GM18907 (cell line): Measurements from ENCODE around the gene TP63.

Experiments
- ATAC-seq: cut with Tn5 transposase; IDR thresholded peaks from one replicate; pipeline ENCODE4 v1.9.1; 2021; ENCODE audit warnings: mild to moderate bottlenecking, moderate library complexity; ENCODE audit not compliant: unreplicated experiment

The TP63 gene

GRCh38 chr3:189806171-189806951, 175.2 kb downstream of the TP63 start:
- no peak for ATAC-seq

- no peak for ATAC-seq
Measured at GRCh38 chr3:189808246-189809007, 177.2 kb downstream of the TP63 start.

GRCh38 chr3:189809583-189809982, 178.4 kb downstream of the TP63 start:
- ATAC-seq, result no peak

- no peak for ATAC-seq
Measured at GRCh38 chr3:189812806-189813465, 181.7 kb downstream of the TP63 start.

GRCh38 chr3:189813647-189814240, 182.6 kb downstream of the TP63 start:
- no peak for ATAC-seq

- peak; percentile 75 for ATAC-seq
Measured at GRCh38 chr3:189820365-189820720, 189.2 kb downstream of the TP63 start.

- no peak for ATAC-seq
Measured at GRCh38 chr3:189821262-189821661, 190.1 kb downstream of the TP63 start.

- ATAC-seq, result no peak
Measured at GRCh38 chr3:189822726-189823125, 191.5 kb downstream of the TP63 start.

GRCh38 chr3:189824629-189825312, 193.6 kb downstream of the TP63 start:
- ATAC-seq, result no peak

GRCh38 chr3:189826566-189826965, 195.4 kb downstream of the TP63 start:
- ATAC-seq, result no peak

- ATAC-seq, result no peak
Measured at GRCh38 chr3:189827108-189827507, 195.9 kb downstream of the TP63 start.

GRCh38 chr3:189830401-189830800, 199.2 kb downstream of the TP63 start:
- no peak for ATAC-seq

GRCh38 chr3:189833266-189833665, 202.1 kb downstream of the TP63 start:
- no peak for ATAC-seq

- ATAC-seq, result no peak
Measured at GRCh38 chr3:189833996-189834395, 202.8 kb downstream of the TP63 start.

- no peak for ATAC-seq
Measured at GRCh38 chr3:189834462-189834861, 203.3 kb downstream of the TP63 start.

- ATAC-seq, result no peak
Measured at GRCh38 chr3:189836795-189837194, 205.6 kb downstream of the TP63 start.

GRCh38 chr3:189838291-189838690, 207.1 kb downstream of the TP63 start:
- no peak for ATAC-seq

GRCh38 chr3:189839576-189839975, 208.4 kb downstream of the TP63 start:
- no peak for ATAC-seq

GRCh38 chr3:189841473-189842205, 210.4 kb downstream of the TP63 start:
- ATAC-seq, result no peak
